ENCODE results near the gene RCL1.

The RCL1 gene

DNA sequence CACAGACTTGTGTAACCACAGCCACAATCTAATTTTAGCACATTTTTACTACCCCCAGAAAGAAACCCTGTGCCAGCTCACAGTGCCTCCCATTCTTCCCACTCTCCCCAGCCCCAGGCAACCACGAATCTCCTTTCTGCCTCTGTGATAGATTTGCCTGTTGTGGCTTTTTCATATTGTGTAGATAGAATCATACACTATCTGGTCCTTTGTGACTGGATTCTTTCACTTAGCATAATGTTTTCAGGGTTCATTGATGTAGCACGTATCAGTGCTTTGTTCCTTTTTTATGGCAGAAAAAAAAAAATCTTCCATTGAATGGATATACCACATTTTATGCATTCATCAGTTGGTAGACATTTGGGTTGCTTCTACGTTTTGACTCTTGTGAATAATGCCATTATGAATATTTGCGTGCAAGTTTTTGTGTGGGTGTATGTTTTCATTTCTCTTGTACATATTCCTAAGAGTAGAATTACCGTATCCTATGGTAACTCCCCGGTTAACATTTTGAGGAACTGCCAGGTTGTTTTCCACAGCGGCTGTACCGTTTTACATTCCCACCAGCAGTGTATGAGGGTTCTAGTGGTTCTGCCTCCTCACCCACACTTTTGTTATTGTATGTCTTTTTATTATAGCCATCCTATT, 64.5 kb downstream of the RCL1 start:
- intact Hi-C loops (cut with DNase I; ENCODE audit: low total_unique reads), result loop anchor here (5.0 kb wide), 1 partner anchor 130 kb away; the partner anchor contains the start of gene JAK2
- Histone ChIP-seq H3K4me3 (no peak overlapping the region), H3K4me1 (peaks cover 0 to 89% (median 54%) of the 10 kb centered on the region in 4 donors), H3K27me3 (no peaks in the 10 kb centered on the region), H3K9me3 (no peaks in the 10 kb centered on the region), H3K27ac (peak overlapping the region; percentile 81 to 82), H3K36me3 (peaks cover 17 to 54% (median 51%) of the 10 kb centered on the region in 3 donors)
- DNase-seq, result no peak
- TF ChIP-seq, protein P1, sequence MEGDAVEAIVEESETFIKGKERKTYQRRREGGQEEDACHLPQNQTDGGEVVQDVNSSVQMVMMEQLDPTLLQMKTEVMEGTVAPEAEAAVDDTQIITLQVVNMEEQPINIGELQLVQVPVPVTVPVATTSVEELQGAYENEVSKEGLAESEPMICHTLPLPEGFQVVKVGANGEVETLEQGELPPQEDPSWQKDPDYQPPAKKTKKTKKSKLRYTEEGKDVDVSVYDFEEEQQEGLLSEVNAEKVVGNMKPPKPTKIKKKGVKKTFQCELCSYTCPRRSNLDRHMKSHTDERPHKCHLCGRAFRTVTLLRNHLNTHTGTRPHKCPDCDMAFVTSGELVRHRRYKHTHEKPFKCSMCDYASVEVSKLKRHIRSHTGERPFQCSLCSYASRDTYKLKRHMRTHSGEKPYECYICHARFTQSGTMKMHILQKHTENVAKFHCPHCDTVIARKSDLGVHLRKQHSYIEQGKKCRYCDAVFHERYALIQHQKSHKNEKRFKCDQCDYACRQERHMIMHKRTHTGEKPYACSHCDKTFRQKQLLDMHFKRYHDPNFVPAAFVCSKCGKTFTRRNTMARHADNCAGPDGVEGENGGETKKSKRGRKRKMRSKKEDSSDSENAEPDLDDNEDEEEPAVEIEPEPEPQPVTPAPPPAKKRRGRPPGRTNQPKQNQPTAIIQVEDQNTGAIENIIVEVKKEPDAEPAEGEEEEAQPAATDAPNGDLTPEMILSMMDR (IDR thresholded peaks at IDR 0.05), result no peak

GRCh38 chr9:4859035-4859434, 66.3 kb downstream of the RCL1 start:
- Histone ChIP-seq H3K4me3 (no peak overlapping the region), H3K36me3 (peaks cover 17 to 38% (median 33%) of the 10 kb centered on the region in 3 donors), H3K4me1 (peaks cover 0 to 89% (median 62%) of the 10 kb centered on the region in 4 donors), H3K9me3 (no peaks in the 10 kb centered on the region), H3K27ac (peak overlapping the region; percentile 81 to 82), H3K27me3 (no peaks in the 10 kb centered on the region)
- TF ChIP-seq, protein P1 (IDR thresholded peaks at IDR 0.05), result no peak
- intact Hi-C loops (cut with DNase I; ENCODE audit: low total_unique reads), result loop anchor here (5.0 kb wide), 1 partner anchor 128 kb away; the partner anchor contains the start of gene JAK2
- DNase-seq, result no peak

DNA sequence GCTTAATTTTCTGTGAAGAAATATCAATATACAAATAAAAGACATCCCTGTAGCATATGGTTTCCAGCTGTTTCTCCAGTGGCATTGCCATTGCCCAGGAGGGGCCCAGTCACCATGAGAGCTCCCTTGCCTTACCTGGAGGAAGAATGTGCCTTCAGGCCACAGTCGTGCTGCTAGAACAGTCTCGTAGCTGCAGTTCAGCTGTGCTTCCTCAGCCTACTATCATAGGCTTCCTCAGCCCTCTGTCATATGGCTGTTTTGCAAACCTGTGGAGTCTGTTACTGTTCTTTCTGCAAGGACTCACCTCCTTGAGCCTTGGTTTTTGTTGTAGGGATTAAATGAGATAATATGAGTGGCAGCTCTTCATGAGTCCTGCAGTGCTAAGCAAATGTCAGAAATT, 67.6 kb downstream of the RCL1 start:
- H3K4me1 ChIP-seq, result peaks cover 0 to 89% (median 62%) of the 10 kb centered on the region in 4 donors
- no peak overlapping the region for H3K4me3 ChIP-seq
- TF ChIP-seq, protein P1 (IDR thresholded peaks at IDR 0.05), result no peak
- H3K9me3 ChIP-seq, result no peaks in the 10 kb centered on the region
- peak overlapping the region; percentile 81 to 82 for H3K27ac ChIP-seq
- H3K36me3 ChIP-seq, result peaks cover 17 to 34% (median 32%) of the 10 kb centered on the region in 3 donors
- intact Hi-C loops (cut with DNase I; ENCODE audit: low total_unique reads), result no loop called here
- no peaks in the 10 kb centered on the region for H3K27me3 ChIP-seq
- no peak for DNase-seq

DNA sequence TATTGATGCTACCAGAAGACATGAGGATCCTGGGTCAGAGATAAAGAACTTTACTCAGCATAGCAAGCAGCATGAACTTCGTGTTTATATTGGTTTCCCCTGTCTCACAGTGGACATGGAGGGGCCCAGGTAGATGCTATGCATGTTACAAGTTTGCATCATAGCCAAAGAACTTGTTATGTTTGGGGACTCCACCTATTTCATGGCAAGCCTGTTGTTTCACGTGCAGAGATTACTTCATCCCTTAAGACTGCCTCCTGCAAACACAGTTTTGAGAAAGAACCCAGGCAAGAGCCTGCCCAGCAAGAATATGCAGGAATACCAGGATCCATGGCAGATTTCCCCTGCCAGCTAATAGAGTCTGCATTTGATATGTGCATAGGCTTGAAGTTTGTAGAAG, 68.4 kb downstream of the RCL1 start:
- TF ChIP-seq, protein P1 (IDR thresholded peaks at IDR 0.05), result no peak
- no peak for DNase-seq
- intact Hi-C loops (cut with DNase I; ENCODE audit: low total_unique reads), result no loop called here
- Histone ChIP-seq H3K27me3 (no peaks in the 10 kb centered on the region), H3K36me3 (peaks cover 17 to 34% (median 32%) of the 10 kb centered on the region in 3 donors), H3K4me3 (no peak overlapping the region), H3K4me1 (peaks cover 0 to 89% (median 56%) of the 10 kb centered on the region in 4 donors), H3K9me3 (no peaks in the 10 kb centered on the region), H3K27ac (peak overlapping the region; percentile 68 to 81)

- Histone ChIP-seq H3K4me1 (peaks cover 0 to 89% (median 55%) of the 10 kb centered on the region in 4 donors), H3K27me3 (no peaks in the 10 kb centered on the region), H3K27ac (peak overlapping the region; percentile 68 to 81), H3K9me3 (no peaks in the 10 kb centered on the region), H3K4me3 (no peak overlapping the region), H3K36me3 (peaks cover 17 to 34% (median 34%) of the 10 kb centered on the region in 3 donors)
- intact Hi-C loops (cut with DNase I; ENCODE audit: low total_unique reads), result no loop called here
- TF ChIP-seq, protein P1 (IDR thresholded peaks at IDR 0.05), result no peak
- DNase-seq, result no peak
These were observed 69.2 kb downstream of the RCL1 start for GRCh38 chr9:4861736-4862451.
